Measurements from ENCODE around the gene SLC7A7. TPM values are rescaled to one million over a fixed set of nuclear protein-coding genes. Genes with fewer than 3 reads are reported as not detected.

SLC7A7 gene
- total and polyA plus RNA-seq, 2 of the 13 experiments (the other 11 are each of a cell fraction or from before 2014, with no cell fraction given) = 0.13 to 0.63 TPM

DNA sequence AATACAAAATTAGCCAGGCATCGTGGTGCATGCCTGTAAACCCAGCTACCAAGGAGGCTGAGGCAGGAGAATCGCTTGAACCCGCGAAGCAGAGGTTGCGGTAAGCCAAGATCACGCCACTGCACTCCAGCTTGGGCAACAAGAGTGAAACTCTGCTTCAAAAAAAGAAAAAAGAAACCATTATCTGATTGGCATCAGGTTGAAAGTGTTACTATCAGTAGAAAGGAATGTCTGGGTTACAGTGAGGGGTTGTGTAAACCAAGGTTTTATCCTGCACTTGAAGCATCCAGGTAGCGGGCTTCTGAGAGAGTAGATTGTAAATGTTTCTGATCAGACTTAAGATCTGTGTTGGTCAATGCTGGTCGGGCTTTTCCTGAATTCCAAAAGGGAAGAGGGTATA, 62.8 kb downstream of the SLC7A7 start (continued):
- TF ChIP-seq ZFP90 (CRISPR knock-in tag; IDR thresholded peaks at IDR 0.05; ENCODE audit: borderline replicate concordance) (no peak), DPF2 (CRISPR knock-in tag; IDR thresholded peaks at IDR 0.05; ENCODE audit: borderline replicate concordance, low read depth) (no peak), SIN3B (IDR thresholded peaks at IDR 0.05; ENCODE audit: low read length) (no peak), ZNF501 (CRISPR knock-in tag; IDR thresholded peaks at IDR 0.05) (no peak), ZNF468 (CRISPR knock-in tag; IDR thresholded peaks at IDR 0.05) (no peak), ZNF556 (CRISPR knock-in tag; IDR thresholded peaks at IDR 0.05; ENCODE audit: borderline replicate concordance) (no peak), ZNF335 (CRISPR knock-in tag; IDR thresholded peaks at IDR 0.05) (no peak), BCL6 (CRISPR knock-in tag; IDR thresholded peaks at IDR 0.05) (peak; percentile 49; the same call in 1 of the 2 replicates), JUNB (CRISPR knock-in tag; IDR thresholded peaks at IDR 0.05; ENCODE audit: borderline replicate concordance) (no peak), HES4 (CRISPR knock-in tag; IDR thresholded peaks at IDR 0.05; ENCODE audit: borderline replicate concordance) (no peak), ZNF451 (CRISPR knock-in tag; IDR thresholded peaks at IDR 0.05) (no peak), NBN (conservative IDR thresholded peaks at IDR 0.05) (no peak), SKI (IDR thresholded peaks at IDR 0.05; ENCODE audit: partially characterized antibody) (peak; percentile 12), ISL2 (CRISPR knock-in tag; IDR thresholded peaks at IDR 0.05) (peak; percentile 37; the same call in 1 of the 2 replicates), IRF1 (CRISPR knock-in tag; IDR thresholded peaks at IDR 0.05; ENCODE audit: low read depth) (no peak), ZNF432 (CRISPR knock-in tag; IDR thresholded peaks at IDR 0.05; ENCODE audit: borderline replicate concordance) (no peak), KDM2A (CRISPR knock-in tag; IDR thresholded peaks at IDR 0.05; ENCODE audit: borderline replicate concordance, low read depth) (no peak), RXRA (CRISPR knock-in tag; IDR thresholded peaks at IDR 0.05) (0 out of 2 replicates have a peak, but pooled peaks have one; percentile 31), HMG20A (CRISPR knock-in tag; IDR thresholded peaks at IDR 0.05; ENCODE audit: borderline replicate concordance) (0 out of 2 replicates have a peak, but pooled peaks have one; percentile 31), RARA (CRISPR knock-in tag; IDR thresholded peaks at IDR 0.05) (peak; percentile 16; the same call in 1 of the 2 replicates), SMARCC2 (IDR thresholded peaks at IDR 0.05) (no peak), ZNF562 (CRISPR knock-in tag; IDR thresholded peaks at IDR 0.05; ENCODE audit: borderline replicate concordance) (no peak), ZEB1 (IDR thresholded peaks at IDR 0.05; ENCODE audit: insufficient replicate concordance, low read depth) (no peak), HNRNPK (IDR thresholded peaks at IDR 0.05; ENCODE audit: low read depth, low read length, poor library complexity, severe bottlenecking) (no peak), DMAP1 (CRISPR knock-in tag; IDR thresholded peaks at IDR 0.05) (no peak)
- TF ChIP-seq, protein P1, sequence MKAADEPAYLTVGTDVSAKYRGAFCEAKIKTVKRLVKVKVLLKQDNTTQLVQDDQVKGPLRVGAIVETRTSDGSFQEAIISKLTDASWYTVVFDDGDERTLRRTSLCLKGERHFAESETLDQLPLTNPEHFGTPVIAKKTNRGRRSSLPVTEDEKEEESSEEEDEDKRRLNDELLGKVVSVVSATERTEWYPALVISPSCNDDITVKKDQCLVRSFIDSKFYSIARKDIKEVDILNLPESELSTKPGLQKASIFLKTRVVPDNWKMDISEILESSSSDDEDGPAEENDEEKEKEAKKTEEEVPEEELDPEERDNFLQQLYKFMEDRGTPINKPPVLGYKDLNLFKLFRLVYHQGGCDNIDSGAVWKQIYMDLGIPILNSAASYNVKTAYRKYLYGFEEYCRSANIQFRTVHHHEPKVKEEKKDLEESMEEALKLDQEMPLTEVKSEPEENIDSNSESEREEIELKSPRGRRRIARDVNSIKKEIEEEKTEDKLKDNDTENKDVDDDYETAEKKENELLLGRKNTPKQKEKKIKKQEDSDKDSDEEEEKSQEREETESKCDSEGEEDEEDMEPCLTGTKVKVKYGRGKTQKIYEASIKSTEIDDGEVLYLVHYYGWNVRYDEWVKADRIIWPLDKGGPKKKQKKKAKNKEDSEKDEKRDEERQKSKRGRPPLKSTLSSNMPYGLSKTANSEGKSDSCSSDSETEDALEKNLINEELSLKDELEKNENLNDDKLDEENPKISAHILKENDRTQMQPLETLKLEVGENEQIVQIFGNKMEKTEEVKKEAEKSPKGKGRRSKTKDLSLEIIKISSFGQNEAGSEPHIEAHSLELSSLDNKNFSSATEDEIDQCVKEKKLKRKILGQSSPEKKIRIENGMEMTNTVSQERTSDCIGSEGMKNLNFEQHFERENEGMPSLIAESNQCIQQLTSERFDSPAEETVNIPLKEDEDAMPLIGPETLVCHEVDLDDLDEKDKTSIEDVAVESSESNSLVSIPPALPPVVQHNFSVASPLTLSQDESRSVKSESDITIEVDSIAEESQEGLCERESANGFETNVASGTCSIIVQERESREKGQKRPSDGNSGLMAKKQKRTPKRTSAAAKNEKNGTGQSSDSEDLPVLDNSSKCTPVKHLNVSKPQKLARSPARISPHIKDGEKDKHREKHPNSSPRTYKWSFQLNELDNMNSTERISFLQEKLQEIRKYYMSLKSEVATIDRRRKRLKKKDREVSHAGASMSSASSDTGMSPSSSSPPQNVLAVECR (CRISPR knock-in tag; IDR thresholded peaks at IDR 0.05; ENCODE audit: borderline replicate concordance) = no peak
- TF ChIP-seq, protein P2, sequence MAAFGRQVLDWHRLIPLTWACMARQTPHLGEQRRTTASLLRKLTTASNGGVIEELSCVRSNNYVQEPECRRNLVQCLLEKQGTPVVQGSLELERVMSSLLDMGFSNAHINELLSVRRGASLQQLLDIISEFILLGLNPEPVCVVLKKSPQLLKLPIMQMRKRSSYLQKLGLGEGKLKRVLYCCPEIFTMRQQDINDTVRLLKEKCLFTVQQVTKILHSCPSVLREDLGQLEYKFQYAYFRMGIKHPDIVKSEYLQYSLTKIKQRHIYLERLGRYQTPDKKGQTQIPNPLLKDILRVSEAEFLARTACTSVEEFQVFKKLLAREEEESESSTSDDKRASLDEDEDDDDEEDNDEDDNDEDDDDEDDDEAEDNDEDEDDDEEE (CRISPR knock-in tag; IDR thresholded peaks at IDR 0.05) = no peak

Data from HepG2 (cell line).